Pancreas (tissue), 10 donors: Measurements from ENCODE around the gene XAGE1B. TPM values are rescaled to one million over a fixed set of nuclear protein-coding genes. Genes with fewer than 3 reads are reported as not detected.
"Not testable (repeated sequence)": the region's sequence is repeated elsewhere in the genome, so short reads cannot be mapped to it uniquely, and the experiment has no call there.

Experiments
- ATAC-seq, 4 donors: fragments of 200-7000 bp; cut with Tn5 transposase; one replicate each; pipeline versions ENCODE4 v1.8.0 to v1.9.1; 2020; ENCODE audit warnings: mild to moderate bottlenecking in 4 of 4, moderate library complexity in 4 of 4
- DNase-seq, 6 donors: peaks; one replicate each; pipeline ENCODE4 v3.0.0-alpha.2; 2020
- FAIRE-seq: peaks from 2 replicates; lab custom pipeline; 2012; peaks lifted over from hg19 to GRCh38; lab: Jason Lieb, UNC
- H3K27ac ChIP-seq, 4 donors: fragments of 200-600 bp; sonication (generic); 1 replicate in 3 of 4; 2 replicates in 1 of 4; pipeline versions ENCODE4 v1.5.0 to v1.8.0; 2020
- H3K27me3 ChIP-seq, 4 donors: fragments of 200-600 bp; one replicate each; pipeline ENCODE4 v1.8.0; 2021
- H3K36me3 ChIP-seq, 3 donors: fragments of 200-600 bp; sonication (generic) in 1 of 3; one replicate each; pipeline versions ENCODE4 v1.5.0 to v1.8.0; 2020 to 2021
- H3K4me1 ChIP-seq, 3 donors: fragments of 200-600 bp; one replicate each; pipeline ENCODE4 v1.8.0; 2021
- H3K4me3 ChIP-seq, 4 donors: fragments of 200-600 bp; sonication (generic) in 2 of 4; one replicate each; pipeline versions ENCODE4 v1.5.0 to v1.8.0; 2020 to 2021
- H3K9me3 ChIP-seq, 4 donors: fragments of 200-600 bp; one replicate each; pipeline ENCODE4 v1.8.0; 2021
- CTCF ChIP-seq, 4 donors: fragments of 200-600 bp; sonication (generic) in 3 of 4; IDR thresholded peaks; one replicate each; pipeline versions ENCODE4 v1.5.0 to v1.8.0; 2021; ENCODE audit warnings: antibody characterized with exemption in 4 of 4
- WGBS, 2 donors: extraction: QIAGEN DNeasy Blood & Tissue Kit; methylation state at CpG; one replicate each; pipeline ENCODE4 v1.1.7; 2013; 5-methylcytosine and 5-hydroxymethylcytosine counted together
- intact Hi-C, 3 donors: fragments of 100-400 bp; cut with DNase I; formaldehyde crosslinking; loops; one replicate each; pipeline versions ENCODE4 v1.11.1 to v1.14.2; 2022
- polyA plus RNA-seq, 2 donors: library from polyadenylated mRNA; stranded (reverse); fragments of 200-250 nt; gene quantifications; one replicate each; pipeline ENCODE4 v1.2.3, GENCODE V29; 2013
- total RNA-seq, 6 donors: library from RNA; stranded (reverse); fragmentation: NEBNext Ultra II Directional in 4 of 6; extraction: Animal tissue kit (Norgen Biotek cat#: 25700) in 4 of 6; gene quantifications; one replicate each; pipeline versions ENCODE4 v1.2.1 to v1.2.4, GENCODE V29; 2021 to 2023
- donor health status: healthy with polysubstance abuse.
- donor health status: DM: no; HTN: no; CAD: no; lungs with moderate emphysema.
- donor health status: DM: no; HTN: no; CAD: no.
- donor health status: control.
- donor health status: control.
- donor health status: Bipolar disorder and iron deficiency.
- donor health status: DM: yes; HTN: yes; CAD: no.
- donor health status: DM: no; HTN: no; CAD: no.
- donor health status: DM: no; HTN: no; CAD: no.
- donor health status: DM: yes; HTN: yes; CAD: no.

XAGE1B gene
- total and polyA plus RNA-seq, 8 donors = 0.38 TPM; not detected in 7

GRCh38 chrX:52544147-52544840 lies 27.4 kb upstream of the XAGE1B start:
- intact Hi-C loops = no loop called here
- WGBS, 2 donors = 77 to 81% methylated on average over 21 of the region's 21 CpGs
- Histone ChIP-seq H3K36me3 (no peaks in the 10 kb centered on the region), H3K4me3 (no peak overlapping the region), H3K27ac (no peak overlapping the region), H3K4me1 (no peaks in the 10 kb centered on the region), H3K27me3 (peaks cover 0 to 19% (median 0%) of the 10 kb centered on the region in 4 donors), H3K9me3 (no peaks in the 10 kb centered on the region)
- ATAC-seq = no peak
- FAIRE-seq = no peak
- TF ChIP-seq CTCF (IDR thresholded peaks at IDR 0.05) = no peak
- DNase-seq = no peak

- H3K27me3 ChIP-seq = peaks cover 0 to 12% (median 0%) of the 10 kb centered on the region in 4 donors
- no peak for FAIRE-seq
- H3K36me3 ChIP-seq = no peaks in the 10 kb centered on the region
- no peak for TF ChIP-seq CTCF (IDR thresholded peaks at IDR 0.05)
- WGBS, 2 donors = 61 to 65% methylated on average over 6 of the region's 6 CpGs
- H3K4me3 ChIP-seq = no peak overlapping the region
- ATAC-seq = no peak
- H3K4me1 ChIP-seq = no peaks in the 10 kb centered on the region
- H3K9me3 ChIP-seq = no peaks in the 10 kb centered on the region
- no peak overlapping the region for H3K27ac ChIP-seq
- no peak for DNase-seq
- intact Hi-C loops = no loop called here
Measured at GRCh38 chrX:52542311-52542710, 25.4 kb upstream of the XAGE1B start.

- 29 to 47% methylated on average over 4 of the region's 4 CpGs for WGBS, 2 donors
- ATAC-seq, FAIRE-seq: not testable (repeated sequence)
Measured at GRCh38 chrX:52541051-52541450, 24.2 kb upstream of the XAGE1B start.

GRCh38 chrX:52516110-52516986 lies 515 bp downstream of the XAGE1B start:
- FAIRE-seq, intact Hi-C loops, H3K9me3 ChIP-seq, H3K36me3 ChIP-seq, ATAC-seq, H3K4me1 ChIP-seq, DNase-seq, H3K4me3 ChIP-seq, H3K27ac ChIP-seq, H3K27me3 ChIP-seq: not testable (repeated sequence)
- WGBS, 2 donors = no CpG with 5 or more reads among the region's 27 CpGs

More at GRCh38 chrX:52541051-52541450, 24.2 kb upstream of the XAGE1B start:
- intact Hi-C loops, H3K36me3 ChIP-seq, H3K4me3 ChIP-seq, H3K27ac ChIP-seq, H3K4me1 ChIP-seq, DNase-seq, H3K9me3 ChIP-seq: not testable (repeated sequence)
- H3K27me3 ChIP-seq = peaks cover 0 to 12% (median 0%) of the 10 kb centered on the region in 4 donors

GRCh38 chrX:52511126-52511525 lies 5.7 kb downstream of the XAGE1B start:
- H3K9me3 ChIP-seq, DNase-seq, H3K4me3 ChIP-seq, FAIRE-seq, intact Hi-C loops, H3K27ac ChIP-seq, H3K36me3 ChIP-seq, ATAC-seq, H3K4me1 ChIP-seq: not testable (repeated sequence)
- H3K27me3 ChIP-seq = peaks cover 0 to 12% (median 0%) of the 10 kb centered on the region in 4 donors
- no CpG with 5 or more reads among the region's 6 CpGs for WGBS, 2 donors

- Histone ChIP-seq H3K27ac (no peak overlapping the region), H3K27me3 (peaks cover 0 to 20% (median 0%) of the 10 kb centered on the region in 4 donors), H3K36me3 (no peaks in the 10 kb centered on the region), H3K4me3 (no peak overlapping the region), H3K4me1 (no peaks in the 10 kb centered on the region), H3K9me3 (no peaks in the 10 kb centered on the region)
- intact Hi-C loops = no loop called here
- ATAC-seq = no peak
- 54 to 68% methylated on average over 6 of the region's 6 CpGs for WGBS, 2 donors
- TF ChIP-seq CTCF (IDR thresholded peaks at IDR 0.05) = no peak
- no peak for DNase-seq
- no peak for FAIRE-seq
Measured at GRCh38 chrX:52509916-52510315, 6.9 kb downstream of the XAGE1B start.
